ENCODE measurements around the gene OR51G1. TPM values are rescaled to one million over a fixed set of nuclear protein-coding genes. Genes with fewer than 3 reads are reported as not detected.

OR51G1 gene
- total RNA-seq, 1 donor from 2014 or later, result not detected

- Mint-ChIP-seq H3K4me1 (ENCODE audit: low read depth) (no peaks in the 10 kb centered on the region), H3K36me3 (ENCODE audit: low read depth) (no peaks in the 10 kb centered on the region), H3K27ac (no peak overlapping the region), H3K9me3 (no peaks in the 10 kb centered on the region), H3K27me3 (ENCODE audit: insufficient read depth) (peaks cover 4% of the 10 kb centered on the region), H3K4me3 (no peak overlapping the region)
- DNase-seq (ENCODE audit: low spot score), result no peak
- intact Hi-C loops (cut with micrococcal nuclease), result no loop called here
Measured at GRCh38 chr11:4891996-4892640, 32.0 kb downstream of the OR51G1 start.

- intact Hi-C loops (cut with micrococcal nuclease), result no loop called here
- H3K27me3 Mint-ChIP-seq (ENCODE audit: insufficient read depth), result peaks cover 4% of the 10 kb centered on the region
Measured at GRCh38 chr11:4890279-4890678, 33.9 kb downstream of the OR51G1 start.

GRCh38 chr11:4887591-4887990 lies 36.5 kb downstream of the OR51G1 start:
- no peaks in the 10 kb centered on the region for H3K36me3 Mint-ChIP-seq (ENCODE audit: low read depth)
- no peaks in the 10 kb centered on the region for H3K4me1 Mint-ChIP-seq (ENCODE audit: low read depth)
- H3K27ac Mint-ChIP-seq, result no peak overlapping the region
- no peak overlapping the region for H3K4me3 Mint-ChIP-seq
- intact Hi-C loops (cut with micrococcal nuclease), result no loop called here
- H3K9me3 Mint-ChIP-seq, result no peaks in the 10 kb centered on the region
- H3K27me3 Mint-ChIP-seq (ENCODE audit: insufficient read depth), result peaks cover 4% of the 10 kb centered on the region
- DNase-seq (ENCODE audit: low spot score), result no peak

More at GRCh38 chr11:4890279-4890678, 33.9 kb downstream of the OR51G1 start:
- H3K27ac Mint-ChIP-seq, result no peak overlapping the region
- H3K9me3 Mint-ChIP-seq, result no peaks in the 10 kb centered on the region
- H3K36me3 Mint-ChIP-seq (ENCODE audit: low read depth), result no peaks in the 10 kb centered on the region
- no peak overlapping the region for H3K4me3 Mint-ChIP-seq
- no peak for DNase-seq (ENCODE audit: low spot score)
- H3K4me1 Mint-ChIP-seq (ENCODE audit: low read depth), result no peaks in the 10 kb centered on the region

GRCh38 chr11:4886186-4886585 lies 38.0 kb downstream of the OR51G1 start:
- intact Hi-C loops (cut with micrococcal nuclease), result no loop called here
- peaks cover 4% of the 10 kb centered on the region for H3K27me3 Mint-ChIP-seq (ENCODE audit: insufficient read depth)
- H3K27ac Mint-ChIP-seq, result no peak overlapping the region
- no peaks in the 10 kb centered on the region for H3K4me1 Mint-ChIP-seq (ENCODE audit: low read depth)
- no peak for DNase-seq (ENCODE audit: low spot score)
- H3K4me3 Mint-ChIP-seq, result no peak overlapping the region
- no peaks in the 10 kb centered on the region for H3K9me3 Mint-ChIP-seq
- no peaks in the 10 kb centered on the region for H3K36me3 Mint-ChIP-seq (ENCODE audit: low read depth)

- H3K27ac Mint-ChIP-seq, result no peak overlapping the region
- no peaks in the 10 kb centered on the region for H3K4me1 Mint-ChIP-seq (ENCODE audit: low read depth)
- no peaks in the 10 kb centered on the region for H3K9me3 Mint-ChIP-seq
- no peaks in the 10 kb centered on the region for H3K36me3 Mint-ChIP-seq (ENCODE audit: low read depth)
- intact Hi-C loops (cut with micrococcal nuclease), result no loop called here
- no peaks in the 10 kb centered on the region for H3K27me3 Mint-ChIP-seq (ENCODE audit: insufficient read depth)
- DNase-seq (ENCODE audit: low spot score), result no peak
- no peak overlapping the region for H3K4me3 Mint-ChIP-seq
Measured at GRCh38 chr11:4884361-4884760, 39.8 kb downstream of the OR51G1 start.

- Mint-ChIP-seq H3K27ac (no peak overlapping the region), H3K27me3 (ENCODE audit: insufficient read depth) (no peaks in the 10 kb centered on the region), H3K4me1 (ENCODE audit: low read depth) (no peaks in the 10 kb centered on the region), H3K9me3 (no peaks in the 10 kb centered on the region), H3K36me3 (ENCODE audit: low read depth) (no peaks in the 10 kb centered on the region), H3K4me3 (no peak overlapping the region)
- intact Hi-C loops (cut with micrococcal nuclease), result no loop called here
- DNase-seq (ENCODE audit: low spot score), result no peak
Measured at GRCh38 chr11:4882543-4882942, 41.6 kb downstream of the OR51G1 start.

- Mint-ChIP-seq H3K9me3 (no peaks in the 10 kb centered on the region), H3K4me3 (no peak within 1 kb of the TSS), H3K27ac (no peak within 1 kb of the TSS), H3K27me3 (ENCODE audit: insufficient read depth) (no peaks in the 10 kb centered on the region), H3K4me1 (ENCODE audit: low read depth) (no peaks in the 10 kb centered on the region), H3K36me3 (ENCODE audit: low read depth) (no peaks in the 10 kb centered on the region)
- intact Hi-C loops (cut with micrococcal nuclease), result no loop called here
- DNase-seq (ENCODE audit: low spot score), result no peak
Measured at GRCh38 chr11:4881860-4882500, 42.2 kb downstream of the OR51G1 start, which contains the start of gene OR51T1. Gene OR51T1, plus strand, starts transcription at chr11:4881900. Its CDS starts 0 bp downstream, at chr11:4881900.

GRCh38 chr11:4881188-4881587 lies 43.0 kb downstream of the OR51G1 start:
- DNase-seq (ENCODE audit: low spot score), result no peak
- Mint-ChIP-seq H3K27ac (no peak overlapping the region), H3K4me1 (ENCODE audit: low read depth) (no peaks in the 10 kb centered on the region), H3K9me3 (no peaks in the 10 kb centered on the region), H3K27me3 (ENCODE audit: insufficient read depth) (no peaks in the 10 kb centered on the region), H3K4me3 (no peak overlapping the region), H3K36me3 (ENCODE audit: low read depth) (no peaks in the 10 kb centered on the region)
- intact Hi-C loops (cut with micrococcal nuclease), result no loop called here

Other genes with a start within 250 kb of the OR51G1 start
- gene OR51E2, start 226.5 kb downstream of the OR51G1 start, total RNA-seq, result not detected in 2 replicates
- not detected in 2 replicates for gene MMP26, start 219.6 kb downstream of the OR51G1 start, total RNA-seq
- not detected in 2 replicates for gene OR51F1, start 154.4 kb downstream of the OR51G1 start, total RNA-seq
- not detected in 2 replicates for gene OR52R1, start 120.0 kb downstream of the OR51G1 start, total RNA-seq
- gene OR51F2, start 103.0 kb downstream of the OR51G1 start, total RNA-seq, result not detected in 2 replicates
- gene OR51S1, start 75.1 kb downstream of the OR51G1 start, total RNA-seq, result not detected in 2 replicates
- not detected in 2 replicates for gene OR51T1, start 42.4 kb downstream of the OR51G1 start, total RNA-seq
- not detected in 2 replicates for gene OR51A7, start 20.6 kb downstream of the OR51G1 start, total RNA-seq
- not detected in 2 replicates for gene OR51G2, start 5.0 kb downstream of the OR51G1 start, total RNA-seq
- not detected in 2 replicates for gene OR51A4, start 23.3 kb upstream of the OR51G1 start, total RNA-seq
- not detected in 2 replicates for gene OR51A2, start 31.4 kb upstream of the OR51G1 start, total RNA-seq
- not detected in 2 replicates for gene OR51L1, start 70.5 kb upstream of the OR51G1 start, total RNA-seq
- not detected in 2 replicates for gene OR52J3, start 122.2 kb upstream of the OR51G1 start, total RNA-seq
- not detected in 2 replicates for gene OR52E2, start 135.3 kb upstream of the OR51G1 start, total RNA-seq
- gene OR52E1, start 145.2 kb upstream of the OR51G1 start, total RNA-seq, result not detected in 2 replicates
- gene OR52A5, start 214.0 kb upstream of the OR51G1 start, total RNA-seq, result not detected in 2 replicates
- not detected in 2 replicates for gene OR52A1, start 230.4 kb upstream of the OR51G1 start, total RNA-seq